MG63 (cell line): ENCODE measurements around the gene SIAH3. TPM values are rescaled to one million over a fixed set of nuclear protein-coding genes. Genes with fewer than 3 reads are reported as not detected.

ENCODE experiments used
- DNase-seq: peaks from one replicate; pipeline ENCODE4 v3.0.0-alpha.2; 2020
- H3K27me3 ChIP-seq: fragments of 250-450 bp; sonication (Bioruptor Pico); 2 replicates; pipeline ENCODE4 v1.5.1; 2020; ENCODE audit warnings: mild to moderate bottlenecking, moderate library complexity
- H3K36me3 ChIP-seq: fragments of 250-450 bp; sonication (Bioruptor Pico); 2 replicates; pipeline ENCODE4 v1.5.1; 2020; ENCODE audit warnings: mild to moderate bottlenecking, moderate library complexity
- H3K4me3 ChIP-seq: fragments of 250-450 bp; sonication (Bioruptor Pico); 2 replicates; pipeline ENCODE4 v1.5.1; 2020; ENCODE audit warnings: mild to moderate bottlenecking, moderate library complexity
- H3K9me3 ChIP-seq: fragments of 250-450 bp; sonication (Bioruptor Pico); 2 replicates; pipeline ENCODE4 v1.5.1; 2020; ENCODE audit warnings: mild to moderate bottlenecking, moderate library complexity
- total RNA-seq: library from RNA; depleted of rRNA; stranded (reverse); fragments of >200 nt; shearing (Covaris generic); gene quantifications from 2 replicates; pipeline ENCODE4 v1.2.3, GENCODE V29; 2014; ENCODE audit warnings: low replicate concordance; rRNA removed

Gene SIAH3
- total RNA-seq = not detected in 2 replicates

- H3K4me3 ChIP-seq = no peak within 1 kb of the TSS
- DNase-seq = no peak
- peaks cover 10% of the 10 kb centered on the region for H3K27me3 ChIP-seq
- H3K9me3 ChIP-seq = peaks cover 7% of the 10 kb centered on the region
- H3K36me3 ChIP-seq = no peaks in the 10 kb centered on the region
These were observed at the start of gene SIAH3 for GRCh38 chr13:45851171-45851921. SIAH3 (minus strand) TSS chr13:45851753; CDS start chr13:45851629, 124 bp downstream.

GRCh38 chr13:45899406-45899805, 47.9 kb upstream of the SIAH3 start:
- Histone ChIP-seq H3K4me3 (no peak overlapping the region), H3K9me3 (no peaks in the 10 kb centered on the region), H3K27me3 (0 out of 2 replicates have a peak, but pooled peaks cover 2% of the 10 kb centered on the region), H3K36me3 (no peaks in the 10 kb centered on the region)
- DNase-seq = no peak

- Histone ChIP-seq H3K27me3 (0 out of 2 replicates have a peak, but pooled peaks cover 2% of the 10 kb centered on the region), H3K4me3 (no peak overlapping the region), H3K9me3 (no peaks in the 10 kb centered on the region)
These were observed 46.0 kb upstream of the SIAH3 start for GRCh38 chr13:45897562-45897961.

GRCh38 chr13:45896285-45896684, 44.7 kb upstream of the SIAH3 start:
- Histone ChIP-seq H3K4me3 (no peak overlapping the region), H3K36me3 (no peaks in the 10 kb centered on the region), H3K9me3 (no peaks in the 10 kb centered on the region), H3K27me3 (0 out of 2 replicates have a peak, but pooled peaks cover 2% of the 10 kb centered on the region)
- no peak for DNase-seq

More at GRCh38 chr13:45897562-45897961, 46.0 kb upstream of the SIAH3 start:
- H3K36me3 ChIP-seq = no peaks in the 10 kb centered on the region
- no peak for DNase-seq

GRCh38 chr13:45895881-45896280, 44.3 kb upstream of the SIAH3 start:
- no peak overlapping the region for H3K4me3 ChIP-seq
- no peaks in the 10 kb centered on the region for H3K36me3 ChIP-seq
- DNase-seq = no peak
- no peaks in the 10 kb centered on the region for H3K9me3 ChIP-seq
- 0 out of 2 replicates have a peak, but pooled peaks cover 2% of the 10 kb centered on the region for H3K27me3 ChIP-seq

DNA sequence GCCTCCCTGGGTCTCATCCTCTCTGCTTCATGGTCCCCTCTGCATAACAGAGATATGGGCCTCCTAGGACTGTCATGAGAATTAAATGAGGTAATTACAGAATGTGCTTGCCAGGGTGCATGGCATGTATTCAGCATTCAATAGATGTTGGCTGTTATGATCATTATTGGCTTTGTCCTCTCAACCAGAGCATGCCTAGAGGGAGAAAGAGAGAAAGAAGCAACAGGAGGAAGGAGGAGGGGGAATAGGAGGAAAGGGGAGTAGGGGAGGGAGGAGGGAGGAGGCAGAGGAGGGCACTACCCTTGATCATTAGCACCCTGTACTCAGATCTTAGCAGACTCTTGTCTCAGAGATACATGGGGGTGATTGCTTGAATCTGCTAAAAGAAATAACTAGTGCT, 41.0 kb upstream of the SIAH3 start:
- Histone ChIP-seq H3K36me3 (no peaks in the 10 kb centered on the region), H3K4me3 (no peak overlapping the region), H3K9me3 (no peaks in the 10 kb centered on the region), H3K27me3 (no peaks in the 10 kb centered on the region)
- no peak for DNase-seq

DNA sequence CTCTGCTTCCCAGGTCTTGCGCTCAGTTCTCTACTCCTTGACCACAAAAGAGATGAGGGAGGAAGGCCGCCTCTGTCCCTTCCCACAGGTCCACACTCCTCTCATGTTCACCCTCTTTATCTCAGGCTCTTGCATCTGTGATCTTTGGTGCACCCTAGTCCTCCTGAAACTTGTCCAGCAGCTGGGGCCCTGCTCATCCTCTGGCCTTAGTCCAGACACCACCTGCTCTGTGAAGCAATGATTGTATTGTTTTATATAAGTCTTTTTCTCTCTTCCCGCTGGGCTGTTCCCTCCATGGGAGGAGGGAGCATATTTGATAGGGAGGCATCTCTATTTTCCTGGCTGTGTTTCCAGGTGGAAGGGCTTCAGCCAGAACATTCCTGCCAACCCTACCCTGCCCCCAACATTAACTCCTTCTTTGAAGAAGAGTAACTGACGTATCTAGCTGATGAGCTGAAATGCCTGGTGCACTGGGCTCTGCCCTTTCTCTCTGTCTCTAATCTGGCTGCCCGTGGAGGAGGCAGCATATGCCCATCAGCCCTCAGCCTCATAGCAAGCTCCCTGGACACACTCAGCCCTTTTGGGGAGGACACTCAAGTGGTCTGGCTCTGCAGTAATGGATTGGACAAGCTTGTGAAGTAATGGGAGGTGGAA, 38.2 kb upstream of the SIAH3 start:
- Histone ChIP-seq H3K36me3 (no peaks in the 10 kb centered on the region), H3K9me3 (no peaks in the 10 kb centered on the region), H3K27me3 (no peaks in the 10 kb centered on the region), H3K4me3 (no peak overlapping the region)
- no peak for DNase-seq

- H3K9me3 ChIP-seq = no peaks in the 10 kb centered on the region
- no peak for DNase-seq
- H3K36me3 ChIP-seq = no peaks in the 10 kb centered on the region
- no peak overlapping the region for H3K4me3 ChIP-seq
- no peaks in the 10 kb centered on the region for H3K27me3 ChIP-seq
These were observed 34.9 kb upstream of the SIAH3 start for GRCh38 chr13:45886466-45886865.

DNA sequence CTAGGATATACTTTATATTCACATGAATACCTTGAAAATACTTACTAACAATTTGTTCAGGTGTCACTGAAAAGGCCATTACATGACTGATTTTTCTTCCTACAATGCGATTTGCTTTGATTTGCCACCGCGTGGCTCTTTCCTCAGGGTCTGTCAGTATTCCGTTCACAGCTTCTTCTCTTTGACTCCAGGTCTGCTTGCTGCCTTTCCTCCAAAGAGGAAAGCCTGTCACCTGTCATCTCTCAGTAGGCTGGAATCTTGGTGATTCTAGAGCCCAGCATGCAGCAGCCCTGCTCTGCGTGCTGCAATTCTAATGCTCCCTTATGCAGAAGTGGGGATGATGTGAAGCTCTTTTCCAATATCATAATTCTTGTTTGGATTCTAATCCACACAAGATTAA, 33.6 kb upstream of the SIAH3 start:
- Histone ChIP-seq H3K4me3 (no peak overlapping the region), H3K36me3 (no peaks in the 10 kb centered on the region), H3K9me3 (no peaks in the 10 kb centered on the region), H3K27me3 (no peaks in the 10 kb centered on the region)
- no peak for DNase-seq

DNA sequence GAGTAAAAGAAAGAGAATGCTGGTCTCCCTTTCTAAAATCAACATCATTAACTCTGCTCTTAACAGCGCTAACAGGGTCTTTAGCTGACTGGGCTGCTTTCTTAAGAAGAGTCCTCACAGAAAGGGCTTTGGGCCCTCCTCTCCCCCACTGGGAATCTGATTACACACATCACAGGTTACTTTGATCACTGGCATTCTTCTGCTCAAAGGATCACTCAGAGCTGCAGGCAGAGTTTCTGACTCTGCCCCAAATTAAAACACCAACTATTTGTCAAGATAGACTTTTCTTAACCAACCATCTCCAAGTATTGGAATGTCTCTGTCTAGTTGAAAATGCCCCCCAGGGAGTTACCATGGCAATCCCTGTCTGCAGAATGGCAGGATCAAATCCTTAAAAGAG, 31.1 kb upstream of the SIAH3 start:
- Histone ChIP-seq H3K36me3 (no peaks in the 10 kb centered on the region), H3K4me3 (no peak overlapping the region), H3K27me3 (no peaks in the 10 kb centered on the region), H3K9me3 (no peaks in the 10 kb centered on the region)
- DNase-seq = no peak

DNA sequence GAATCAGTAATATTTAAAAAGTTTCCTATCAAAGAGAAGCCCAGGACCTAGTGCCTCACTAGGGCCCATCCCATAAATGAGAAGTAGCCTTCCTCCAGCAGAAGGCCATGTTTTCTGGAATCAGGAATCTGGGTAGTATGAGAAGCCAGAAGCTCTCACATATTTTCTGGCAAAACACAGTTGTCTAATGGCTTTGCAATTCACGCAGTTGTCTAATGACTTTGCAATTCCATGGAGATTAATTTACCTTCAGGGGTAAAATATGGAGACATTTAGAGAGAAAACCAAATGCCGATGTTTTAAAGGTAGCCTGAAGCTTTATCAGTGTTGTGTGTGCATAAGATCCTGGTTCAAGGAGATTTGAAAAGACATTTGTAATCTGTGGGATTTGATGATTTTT, 29.8 kb upstream of the SIAH3 start:
- Histone ChIP-seq H3K4me3 (no peak overlapping the region), H3K27me3 (no peaks in the 10 kb centered on the region), H3K36me3 (no peaks in the 10 kb centered on the region), H3K9me3 (no peaks in the 10 kb centered on the region)
- no peak for DNase-seq

- Histone ChIP-seq H3K4me3 (no peak overlapping the region), H3K27me3 (no peaks in the 10 kb centered on the region), H3K36me3 (no peaks in the 10 kb centered on the region), H3K9me3 (no peaks in the 10 kb centered on the region)
- DNase-seq = no peak
These were observed 28.7 kb upstream of the SIAH3 start for GRCh38 chr13:45880242-45880641.

- DNase-seq = peak; percentile 72
These were observed 28.1 kb upstream of the SIAH3 start for GRCh38 chr13:45879666-45880065.

GRCh38 chr13:45878966-45879365, 27.4 kb upstream of the SIAH3 start:
- Histone ChIP-seq H3K36me3 (no peaks in the 10 kb centered on the region), H3K9me3 (no peaks in the 10 kb centered on the region), H3K27me3 (no peaks in the 10 kb centered on the region), H3K4me3 (no peak overlapping the region)
- DNase-seq = no peak

More at GRCh38 chr13:45879666-45880065, 28.1 kb upstream of the SIAH3 start:
- Histone ChIP-seq H3K36me3 (no peaks in the 10 kb centered on the region), H3K27me3 (no peaks in the 10 kb centered on the region), H3K9me3 (no peaks in the 10 kb centered on the region), H3K4me3 (no peak overlapping the region)

DNA sequence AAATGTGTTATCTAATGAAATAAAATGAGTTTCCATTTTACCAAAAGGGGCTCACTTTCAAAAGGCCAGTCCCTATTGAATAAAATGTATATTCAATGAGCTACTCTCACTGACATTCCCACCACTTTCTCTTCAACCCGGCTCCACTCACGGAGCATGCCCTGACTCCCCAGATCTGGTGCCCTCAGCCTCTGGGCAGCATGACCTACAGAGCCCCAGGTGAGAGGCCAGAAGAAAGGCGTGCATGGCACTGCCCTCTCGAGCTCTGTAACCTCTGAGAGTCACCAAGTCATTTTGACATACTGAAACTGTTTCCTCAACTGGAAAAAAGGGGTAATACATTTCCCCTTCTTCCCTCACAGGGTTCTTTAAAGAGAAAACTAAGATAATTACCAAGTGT, 25.2 kb upstream of the SIAH3 start:
- DNase-seq = no peak
- Histone ChIP-seq H3K27me3 (no peaks in the 10 kb centered on the region), H3K36me3 (no peaks in the 10 kb centered on the region), H3K4me3 (no peak overlapping the region), H3K9me3 (no peaks in the 10 kb centered on the region)

DNA sequence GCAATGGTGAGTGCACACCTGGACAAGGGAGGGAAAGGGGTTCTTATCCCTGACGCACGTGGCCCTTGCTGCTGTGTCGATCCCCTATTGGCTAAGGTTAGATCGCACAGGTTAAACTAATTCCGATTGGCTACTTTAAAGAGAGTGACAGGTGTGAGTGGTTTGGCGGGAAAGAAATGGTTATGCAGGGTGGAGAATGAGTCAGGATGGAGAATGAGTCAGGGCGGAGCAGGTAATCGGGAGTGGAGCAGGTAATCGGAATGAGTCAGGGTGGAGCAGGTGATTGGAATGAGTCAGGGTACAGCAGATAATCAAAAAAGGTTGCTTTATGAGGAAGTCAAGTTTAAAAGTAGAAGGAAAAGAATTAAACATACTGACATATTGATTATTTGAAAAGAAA, 24.4 kb upstream of the SIAH3 start:
- H3K27me3 ChIP-seq = no peaks in the 10 kb centered on the region

DNA sequence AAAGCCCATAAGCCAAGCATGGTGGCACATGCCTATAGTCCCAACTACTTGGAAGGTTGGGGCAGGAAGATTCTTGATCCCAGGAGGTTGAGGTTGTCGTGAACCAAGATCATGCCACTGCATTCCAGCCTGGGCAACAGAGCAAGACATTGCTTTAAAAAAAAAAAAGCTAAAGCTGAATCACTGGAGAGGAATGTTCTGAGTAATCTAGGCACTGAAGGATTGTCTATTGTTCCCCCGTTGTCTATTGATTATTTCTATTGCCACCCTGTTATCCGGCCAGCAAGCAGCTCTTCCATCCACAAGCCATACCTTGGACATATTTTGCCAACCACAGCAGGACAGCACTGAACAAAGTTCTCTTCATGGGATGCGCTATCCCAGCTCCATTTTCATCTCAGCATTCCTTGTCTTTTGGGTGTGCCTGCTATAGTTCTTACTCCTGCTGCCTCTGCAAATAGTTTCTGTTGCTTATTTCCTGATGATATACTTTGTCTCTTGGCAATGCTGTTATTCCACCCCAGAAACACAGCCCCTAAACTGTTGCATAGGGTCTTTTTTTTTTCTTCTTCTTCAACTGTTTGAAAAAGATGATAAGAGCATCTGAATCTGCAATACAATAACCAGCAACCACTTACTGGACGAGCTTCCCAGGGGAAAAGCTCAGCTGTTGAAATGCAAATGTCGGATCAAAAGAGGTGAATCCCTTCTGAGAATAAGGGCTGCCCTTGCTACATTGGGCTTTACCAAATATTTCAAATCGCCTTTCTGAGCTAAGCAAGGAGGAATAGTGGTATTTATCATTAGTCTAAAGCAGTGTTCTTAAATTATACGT, 22.2 kb upstream of the SIAH3 start:
- H3K27me3 ChIP-seq = no peaks in the 10 kb centered on the region
- peak; percentile 32 for DNase-seq
- H3K4me3 ChIP-seq = no peak overlapping the region
- no peaks in the 10 kb centered on the region for H3K36me3 ChIP-seq
- no peaks in the 10 kb centered on the region for H3K9me3 ChIP-seq

More for the DNA sequence above, 24.4 kb upstream of the SIAH3 start:
- Histone ChIP-seq H3K36me3 (no peaks in the 10 kb centered on the region), H3K4me3 (no peak overlapping the region), H3K9me3 (no peaks in the 10 kb centered on the region)
- no peak for DNase-seq
